GM23338 (cell line): ENCODE data around the gene CNTROB. TPM values are rescaled to one million over a fixed set of nuclear protein-coding genes. Genes with fewer than 3 reads are reported as not detected.
A peak's percentile ranks its signal among the peaks of the same experiment; 100 is the strongest.

Experiments used
- ATAC-seq: fragments of 200-7000 bp; cut with Tn5 transposase; 3 replicates; pipeline ENCODE4 v1.9.1; 2020
- DNase-seq: peaks from one replicate; pipeline ENCODE4 v3.0.0-alpha.2; 2015; ENCODE audit warnings: low spot score
- H2AFZ ChIP-seq: fragments of 200-600 bp; sonication (generic); 2 replicates; pipeline ENCODE4 v1.8.0; 2016; ENCODE audit warnings: antibody characterized with exemption, mild to moderate bottlenecking, moderate library complexity
- H3F3A ChIP-seq: fragments of 200-600 bp; sonication (generic); replicated peaks from 2 replicates; pipeline ENCODE4 v1.8.0; 2017; ENCODE audit warnings: antibody characterized with exemption, mixed run types, low read depth
- H3K27ac ChIP-seq: fragments of 200-600 bp; sonication (generic); 2 replicates; pipeline ENCODE4 v1.6.1; 2016; ENCODE audit warnings: low read depth
- H3K27me3 ChIP-seq: fragments of 200-600 bp; sonication (generic); 2 replicates; pipeline ENCODE4 v1.8.0; 2016; ENCODE audit warnings: mild to moderate bottlenecking, mixed run types, moderate library complexity; ENCODE audit not compliant: insufficient read depth
- H3K36me3 ChIP-seq: fragments of 200-600 bp; sonication (generic); 2 replicates; pipeline ENCODE4 v1.8.0; 2016; ENCODE audit warnings: mild to moderate bottlenecking; ENCODE audit not compliant: insufficient read depth
- H3K4me1 ChIP-seq: fragments of 200-600 bp; sonication (generic); 2 replicates; pipeline ENCODE4 v1.8.0; 2016; ENCODE audit warnings: mild to moderate bottlenecking, moderate library complexity; ENCODE audit not compliant: insufficient read depth
- H3K4me2 ChIP-seq: fragments of 200-600 bp; sonication (generic); 2 replicates; pipeline ENCODE4 v1.7.1; 2017; ENCODE audit warnings: mixed run types
- H3K4me3 ChIP-seq: fragments of 200-600 bp; sonication (generic); 2 replicates; pipeline ENCODE4 v1.6.1; 2016; ENCODE audit warnings: mixed run types
- H3K79me2 ChIP-seq: fragments of 200-600 bp; sonication (generic); replicated peaks from 2 replicates; pipeline ENCODE4 v1.8.0; 2017; ENCODE audit warnings: mild to moderate bottlenecking; ENCODE audit not compliant: insufficient read depth
- H3K9me2 ChIP-seq: fragments of 200-600 bp; sonication (generic); 2 replicates; pipeline ENCODE4 v1.8.0; 2017; ENCODE audit not compliant: insufficient read depth
- H4K20me1 ChIP-seq: fragments of 200-600 bp; sonication (generic); replicated peaks from 2 replicates; pipeline ENCODE4 v1.8.0; 2017; ENCODE audit warnings: mild to moderate bottlenecking; ENCODE audit not compliant: insufficient read depth
- H3K27ac Mint-ChIP-seq: 2 replicates; pipeline ENCODE4 v1.8.0; 2020; ENCODE audit warnings: inconsistent platforms, mild to moderate bottlenecking, moderate library complexity, mixed read lengths
- H3K27me3 Mint-ChIP-seq: 3 replicates; pipeline ENCODE4 v1.8.0; 2022; ENCODE audit warnings: low read depth, mild to moderate bottlenecking, moderate library complexity, mixed read lengths, inconsistent platforms; ENCODE audit not compliant: insufficient read depth, poor library complexity
- H3K36me3 Mint-ChIP-seq: 3 replicates; pipeline ENCODE4 v1.8.0; 2021; ENCODE audit warnings: low read depth, mild to moderate bottlenecking, inconsistent platforms, moderate library complexity, mixed read lengths
- H3K4me1 Mint-ChIP-seq: 3 replicates; pipeline ENCODE4 v1.8.0; 2020; ENCODE audit warnings: mild to moderate bottlenecking, inconsistent platforms, mixed read lengths
- H3K4me3 Mint-ChIP-seq: 3 replicates; pipeline ENCODE4 v1.8.0; 2021; ENCODE audit warnings: moderate library complexity, mild to moderate bottlenecking, inconsistent platforms, mixed read lengths
- H3K9me3 Mint-ChIP-seq: 3 replicates; pipeline ENCODE4 v1.8.0; 2020; ENCODE audit warnings: moderate library complexity, mild to moderate bottlenecking, inconsistent platforms, mixed read lengths
- CREB1 ChIP-seq: fragments of 250-450 bp; sonication (Bioruptor Pico); IDR thresholded peaks from 2 replicates; pipeline ENCODE4 v1.5.0; 2020; ENCODE audit warnings: low read depth, mild to moderate bottlenecking, moderate library complexity
- CTCF ChIP-seq, 2 experiments: fragments of 200-600 bp in 1 of 2; sonication (generic) in 1 of 2; conservative IDR thresholded peaks; 2 replicates each; pipeline versions ENCODE4 v1.5.1 to v1.6.1; 2016 to 2017; ENCODE audit warnings: antibody characterized with exemption in 2 of 2, low read depth in 2 of 2, mild to moderate bottlenecking in 2 of 2, moderate library complexity in 1 of 2
- ETS1 ChIP-seq: IDR thresholded peaks from 2 replicates; pipeline ENCODE4 v1.6.1; 2016; ENCODE audit warnings: antibody characterized with exemption
- EZH2 ChIP-seq: fragments of 200-600 bp; sonication (generic); IDR thresholded peaks from one replicate; pipeline ENCODE4 v1.8.0; 2017; ENCODE audit warnings: antibody characterized with exemption, mild to moderate bottlenecking, low read depth; ENCODE audit not compliant: unreplicated experiment
- EZH2phosphoT487 ChIP-seq: fragments of 200-600 bp; sonication (generic); IDR thresholded peaks from one replicate; pipeline ENCODE4 v1.8.1; 2018; ENCODE audit warnings: antibody characterized with exemption; ENCODE audit not compliant: unreplicated experiment
- JUNB ChIP-seq: IDR thresholded peaks from one replicate; pipeline ENCODE4 v1.6.1; 2016; ENCODE audit warnings: antibody characterized with exemption; ENCODE audit not compliant: unreplicated experiment
- NANOG ChIP-seq: IDR thresholded peaks from 2 replicates; pipeline ENCODE4 v1.6.1; 2016; ENCODE audit warnings: antibody characterized with exemption, borderline replicate concordance
- POLR2AphosphoS5 ChIP-seq: IDR thresholded peaks from 2 replicates; pipeline ENCODE4 v1.6.1; 2016; ENCODE audit warnings: antibody characterized with exemption, low read depth
- REST ChIP-seq: IDR thresholded peaks from one replicate; pipeline ENCODE4 v1.6.1; 2018; ENCODE audit warnings: antibody characterized with exemption; ENCODE audit not compliant: unreplicated experiment
- STAT1 ChIP-seq: IDR thresholded peaks from one replicate; pipeline ENCODE4 v1.6.1; 2016; ENCODE audit warnings: antibody characterized with exemption; ENCODE audit not compliant: unreplicated experiment
- ZNF114 ChIP-seq: fragments of 250-450 bp; sonication (Bioruptor Pico); IDR thresholded peaks from 2 replicates; pipeline ENCODE4 v1.5.0; 2020; ENCODE audit warnings: mild to moderate bottlenecking, moderate library complexity
- ZNF331 ChIP-seq: fragments of 250-450 bp; sonication (Bioruptor Pico); IDR thresholded peaks from 2 replicates; pipeline ENCODE4 v1.5.0; 2020; ENCODE audit warnings: low read depth, mild to moderate bottlenecking, moderate library complexity
- ZNF462 ChIP-seq: fragments of 250-450 bp; sonication (Bioruptor Pico); IDR thresholded peaks from 2 replicates; pipeline ENCODE4 v1.5.0; 2020; ENCODE audit warnings: mild to moderate bottlenecking, moderate library complexity
- polyA plus RNA-seq: library from polyadenylated mRNA; unstranded; fragments of >200 nt; fragmentation: Nextera tagmentation; extraction: Ambion mirVana; gene quantifications from 2 replicates; pipeline ENCODE4 v1.2.1, GENCODE V29; 2016
- total RNA-seq: library from RNA; depleted of rRNA; stranded (reverse); fragments of >200 nt; shearing (Covaris generic); gene quantifications from 2 replicates; pipeline ENCODE4 v1.2.3, GENCODE V29; 2014

The CNTROB gene
- total and polyA plus RNA-seq, 2 experiments from 2014 or later: 16.3 to 18.5 TPM

GRCh38 chr17:7993972-7994589, 62.1 kb downstream of the CNTROB start:
- Histone ChIP-seq H2AFZ (peak overlapping the region; percentile 56; the same call in 1 of the 2 replicates), H4K20me1 (no peaks in the 10 kb centered on the region), H3K4me3 (no peak overlapping the region), H3K4me2 (no peak overlapping the region), H3F3A (no peaks in the 10 kb centered on the region), H3K27me3 (peaks cover 19% of the 10 kb centered on the region), H3K9me2 (no peaks in the 10 kb centered on the region), H3K27ac (no peak overlapping the region), H3K36me3 (no peaks in the 10 kb centered on the region), H3K79me2 (no peaks in the 10 kb centered on the region), H3K4me1 (no peaks in the 10 kb centered on the region)
- Mint-ChIP-seq H3K4me1 (peaks cover 4% of the 10 kb centered on the region; the same call in 1 of the 3 replicates), H3K9me3 (peaks cover 9% of the 10 kb centered on the region; the same call in 2 of the 3 replicates), H3K36me3 (no peaks in the 10 kb centered on the region; the same call in 2 of the 3 replicates), H3K27me3 (peaks cover 17% of the 10 kb centered on the region), H3K27ac (no peak overlapping the region), H3K4me3 (no peak overlapping the region)
- ATAC-seq (no peak), DNase-seq (no peak)
- TF ChIP-seq EZH2: no peak
- TF ChIP-seq NANOG: no peak
- no peak for TF ChIP-seq ETS1
- no peak for TF ChIP-seq ZNF462
- TF ChIP-seq ZNF331 (CRISPR knock-in tag): no peak
- no peak for TF ChIP-seq EZH2phosphoT487
- no peak for TF ChIP-seq CTCF (conservative IDR thresholded peaks at IDR 0.05; ENCODE audit: low read depth in 2 of 2)
- TF ChIP-seq ZNF114: no peak
- TF ChIP-seq CREB1 (CRISPR knock-in tag): no peak
- TF ChIP-seq JUNB: no peak
- TF ChIP-seq STAT1: no peak
- TF ChIP-seq REST: no peak
- no peak for TF ChIP-seq POLR2AphosphoS5
